LoVo (cell line): ENCODE measurements around the gene PRRG4.
"Not testable (repeated sequence)": the region's sequence is repeated elsewhere in the genome, so short reads cannot be mapped to it uniquely, and the experiment has no call there.

Experiments used
- DNase-seq: peaks from one replicate; pipeline ENCODE4 v3.0.0-alpha.2; 2016; ENCODE audit warnings: low spot score

The PRRG4 gene

GRCh38 chr11:32886180-32886579 is 56.5 kb downstream of the PRRG4 start:
- no peak for DNase-seq

- DNase-seq: not testable (repeated sequence)
These were observed 58.1 kb downstream of the PRRG4 start for GRCh38 chr11:32887707-32888383.

- not testable (repeated sequence) for DNase-seq
These were observed 58.6 kb downstream of the PRRG4 start for GRCh38 chr11:32888384-32888710.

GRCh38 chr11:32888805-32889204 is 59.1 kb downstream of the PRRG4 start:
- DNase-seq: no peak

- peak; percentile 67 for DNase-seq
These were observed 61.3 kb downstream of the PRRG4 start for GRCh38 chr11:32890843-32891656.

GRCh38 chr11:32891657-32892354 is 62.1 kb downstream of the PRRG4 start:
- no peak for DNase-seq

- peak; percentile 73 for DNase-seq
These were observed 62.8 kb downstream of the PRRG4 start, which contains the start of gene QSER1 for GRCh38 chr11:32892355-32893092. Gene QSER1 (plus strand): TSS chr11:32892811. CDS start chr11:32893126, 315 bp downstream.

GRCh38 chr11:32893093-32893342 is 63.3 kb downstream of the PRRG4 start:
- DNase-seq: no peak

GRCh38 chr11:32893343-32894148 is 63.8 kb downstream of the PRRG4 start:
- peak; percentile 44 for DNase-seq

- peak; percentile 73 for DNase-seq
These were observed 64.6 kb downstream of the PRRG4 start for GRCh38 chr11:32894149-32894827.

GRCh38 chr11:32894921-32895320 is 65.2 kb downstream of the PRRG4 start:
- no peak for DNase-seq

GRCh38 chr11:32895471-32895870 is 65.7 kb downstream of the PRRG4 start:
- DNase-seq: no peak

GRCh38 chr11:32897103-32897502 is 67.4 kb downstream of the PRRG4 start:
- no peak for DNase-seq

- no peak for DNase-seq
These were observed 69.7 kb downstream of the PRRG4 start for GRCh38 chr11:32899438-32899837.

- DNase-seq: no peak
These were observed 72.5 kb downstream of the PRRG4 start for GRCh38 chr11:32902089-32902665.

- no peak for DNase-seq
These were observed 75.4 kb downstream of the PRRG4 start for GRCh38 chr11:32905028-32905667.
